Activated CD8-positive, alpha-beta memory T cell treated with anti-CD3 and anti-CD28 coated beads, Interleukin-2, amount 50 U/mL, for 1 hour (primary cell): Measurements from ENCODE around the gene SPATC1L.
"Not testable (repeated sequence)": the region's sequence is repeated elsewhere in the genome, so short reads cannot be mapped to it uniquely, and the experiment has no call there.

Experiments
- DNase-seq: peaks from one replicate; pipeline ENCODE4 v3.0.0-alpha.2; 2020; ENCODE audit errors: extremely low read depth

The SPATC1L gene

GRCh38 chr21:46183337-46183909, 836 bp downstream of the SPATC1L start:
- DNase-seq, result not testable (repeated sequence)

- no peak for DNase-seq
These were observed 1.5 kb downstream of the SPATC1L start for GRCh38 chr21:46182548-46183336.

GRCh38 chr21:46181953-46182547, 2.2 kb downstream of the SPATC1L start:
- no peak for DNase-seq

- DNase-seq, result no peak
These were observed 2.8 kb downstream of the SPATC1L start for GRCh38 chr21:46181436-46181835.

GRCh38 chr21:46180778-46181391, 3.4 kb downstream of the SPATC1L start:
- no peak for DNase-seq

GRCh38 chr21:46180079-46180722, 4.1 kb downstream of the SPATC1L start:
- DNase-seq, result no peak

- no peak for DNase-seq
These were observed 4.6 kb downstream of the SPATC1L start for GRCh38 chr21:46179708-46180078.

- DNase-seq, result no peak
These were observed 5.3 kb downstream of the SPATC1L start for GRCh38 chr21:46178961-46179360.

- DNase-seq, result not testable (repeated sequence)
These were observed 7.7 kb downstream of the SPATC1L start for GRCh38 chr21:46176443-46177129.

GRCh38 chr21:46173573-46173972, 10.7 kb downstream of the SPATC1L start:
- DNase-seq, result no peak

GRCh38 chr21:46172863-46173528, 11.3 kb downstream of the SPATC1L start:
- no peak for DNase-seq

- no peak for DNase-seq
These were observed 12.0 kb downstream of the SPATC1L start for GRCh38 chr21:46171996-46172862.

- no peak for DNase-seq
These were observed 12.7 kb downstream of the SPATC1L start for GRCh38 chr21:46171585-46171984.

- not testable (repeated sequence) for DNase-seq
These were observed 13.6 kb downstream of the SPATC1L start for GRCh38 chr21:46170436-46171193.

GRCh38 chr21:46168659-46169386, 15.4 kb downstream of the SPATC1L start:
- DNase-seq, result no peak

GRCh38 chr21:46168238-46168637, 16.0 kb downstream of the SPATC1L start:
- no peak for DNase-seq

- no peak for DNase-seq
These were observed 19.2 kb downstream of the SPATC1L start for GRCh38 chr21:46165098-46165497.

GRCh38 chr21:46163380-46163779, 20.9 kb downstream of the SPATC1L start:
- no peak for DNase-seq
